Fibroblast of pulmonary artery (primary cell): ENCODE measurements around the gene SDF4.

ENCODE experiments used
- DNase-seq: peaks from one replicate; pipeline ENCODE4 v3.0.0-alpha.2; 2010; ENCODE audit warnings: low read depth
- H3K4me3 ChIP-seq: replicated peaks from 2 replicates; pipeline ENCODE4 v1.5.1; 2011; ENCODE audit warnings: low read depth, mild to moderate bottlenecking, control low read depth, low read length, moderate library complexity
- TF ChIP-seq, protein P1 (sequence below): IDR thresholded peaks from 2 replicates; pipeline ENCODE4 v1.5.1; 2011; ENCODE audit warnings: mild to moderate bottlenecking, control low read depth, low read length, inconsistent platforms; ENCODE audit errors: missing control alignments

SDF4 gene

DNA sequence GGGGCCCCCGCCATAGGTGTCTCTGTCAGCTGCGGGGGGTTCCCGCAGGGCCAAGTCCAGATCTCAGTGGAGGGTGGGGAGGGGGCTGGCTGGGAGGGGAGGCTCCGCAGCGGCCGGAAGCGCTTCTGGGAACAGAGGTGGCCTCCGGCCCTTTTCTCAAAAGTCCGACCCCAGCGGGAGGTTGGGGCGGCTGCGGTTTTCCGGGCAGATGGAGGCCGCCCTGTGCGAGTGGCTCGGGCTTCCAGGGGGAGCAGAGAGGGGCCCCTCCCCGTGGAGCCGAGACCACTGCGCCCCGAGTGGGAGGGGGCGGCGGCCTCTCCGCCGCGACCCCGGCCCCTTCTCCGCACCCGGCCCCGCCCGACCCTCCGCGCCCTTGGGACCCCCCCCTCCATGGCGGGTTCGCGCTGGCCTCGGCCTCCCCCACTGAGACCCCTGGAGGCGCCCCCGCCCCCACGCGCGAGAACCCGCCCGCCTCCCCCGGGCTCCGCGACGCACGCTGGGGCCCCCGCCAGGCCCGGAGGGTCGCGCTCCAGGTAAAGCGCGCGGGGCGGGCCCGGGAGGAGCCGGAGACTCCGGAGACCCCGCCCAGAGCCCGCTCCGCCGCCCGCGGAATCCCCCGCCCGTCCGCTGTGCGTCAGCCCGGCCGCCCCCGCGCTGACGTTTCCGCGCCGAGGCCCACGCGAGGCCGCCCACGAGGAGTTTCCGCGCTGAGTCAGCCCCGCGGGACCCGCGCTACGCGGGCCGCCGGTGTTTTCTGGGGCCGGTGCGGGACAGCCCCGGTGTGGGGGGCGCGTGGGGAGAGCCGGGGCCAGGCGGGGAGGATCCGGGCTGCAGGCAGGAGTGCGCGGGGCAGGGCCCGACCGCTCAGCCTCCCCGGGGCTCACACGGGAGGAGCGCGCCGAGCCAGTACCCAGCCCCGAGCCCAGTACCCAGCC lies 30.7 kb downstream of the SDF4 start:
- TF ChIP-seq, protein P1, sequence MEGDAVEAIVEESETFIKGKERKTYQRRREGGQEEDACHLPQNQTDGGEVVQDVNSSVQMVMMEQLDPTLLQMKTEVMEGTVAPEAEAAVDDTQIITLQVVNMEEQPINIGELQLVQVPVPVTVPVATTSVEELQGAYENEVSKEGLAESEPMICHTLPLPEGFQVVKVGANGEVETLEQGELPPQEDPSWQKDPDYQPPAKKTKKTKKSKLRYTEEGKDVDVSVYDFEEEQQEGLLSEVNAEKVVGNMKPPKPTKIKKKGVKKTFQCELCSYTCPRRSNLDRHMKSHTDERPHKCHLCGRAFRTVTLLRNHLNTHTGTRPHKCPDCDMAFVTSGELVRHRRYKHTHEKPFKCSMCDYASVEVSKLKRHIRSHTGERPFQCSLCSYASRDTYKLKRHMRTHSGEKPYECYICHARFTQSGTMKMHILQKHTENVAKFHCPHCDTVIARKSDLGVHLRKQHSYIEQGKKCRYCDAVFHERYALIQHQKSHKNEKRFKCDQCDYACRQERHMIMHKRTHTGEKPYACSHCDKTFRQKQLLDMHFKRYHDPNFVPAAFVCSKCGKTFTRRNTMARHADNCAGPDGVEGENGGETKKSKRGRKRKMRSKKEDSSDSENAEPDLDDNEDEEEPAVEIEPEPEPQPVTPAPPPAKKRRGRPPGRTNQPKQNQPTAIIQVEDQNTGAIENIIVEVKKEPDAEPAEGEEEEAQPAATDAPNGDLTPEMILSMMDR: no peak
- H3K4me3 ChIP-seq: peak overlapping the region; percentile 12
- DNase-seq: peak; percentile 63

DNA sequence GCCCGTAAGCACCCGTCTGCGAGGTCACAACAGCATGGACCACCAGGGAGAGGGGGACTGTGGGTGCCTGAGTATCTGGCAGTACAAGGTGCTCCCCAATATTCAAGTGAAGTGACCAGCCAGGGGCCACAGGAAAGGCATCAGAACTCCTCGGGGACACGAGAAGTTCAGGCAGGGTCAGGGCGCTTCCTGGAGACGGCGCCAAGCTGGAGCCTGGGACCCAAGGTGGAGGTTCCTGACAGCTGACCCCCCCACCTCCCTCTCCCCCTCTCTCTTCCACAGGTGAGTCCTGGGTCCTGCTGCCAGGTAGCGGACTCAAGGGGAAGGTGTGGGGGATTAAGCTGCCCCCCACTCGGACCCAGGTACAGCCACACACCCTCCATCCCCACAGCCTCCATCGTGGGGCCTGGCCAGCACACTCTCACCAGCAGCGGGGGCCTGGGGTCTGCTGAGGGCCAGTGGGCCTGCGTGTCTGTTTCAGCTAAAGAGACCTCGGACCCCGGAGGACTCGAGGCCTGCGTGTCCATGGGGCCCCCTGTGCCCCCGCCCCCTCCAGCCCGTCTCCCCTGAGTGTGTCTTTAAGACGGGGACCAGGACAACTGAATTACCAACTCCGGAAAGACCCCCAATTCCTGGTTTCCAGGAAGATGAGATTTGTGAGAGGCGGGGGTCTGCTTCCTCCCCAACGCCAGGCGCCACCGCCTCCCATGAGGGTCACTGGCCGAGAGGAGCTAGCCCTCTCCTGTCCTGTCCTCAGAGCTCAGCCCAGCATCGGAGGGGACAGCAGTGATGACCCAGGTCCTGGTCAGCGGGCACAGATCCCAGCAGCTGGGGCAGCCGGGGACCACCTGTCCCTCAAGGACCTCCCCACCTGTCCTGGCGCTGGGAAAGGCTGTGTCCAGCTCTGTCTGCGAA lies 31.6 kb downstream of the SDF4 start:
- H3K4me3 ChIP-seq: no peak overlapping the region
- TF ChIP-seq, protein P1: no peak
- no peak for DNase-seq

DNA sequence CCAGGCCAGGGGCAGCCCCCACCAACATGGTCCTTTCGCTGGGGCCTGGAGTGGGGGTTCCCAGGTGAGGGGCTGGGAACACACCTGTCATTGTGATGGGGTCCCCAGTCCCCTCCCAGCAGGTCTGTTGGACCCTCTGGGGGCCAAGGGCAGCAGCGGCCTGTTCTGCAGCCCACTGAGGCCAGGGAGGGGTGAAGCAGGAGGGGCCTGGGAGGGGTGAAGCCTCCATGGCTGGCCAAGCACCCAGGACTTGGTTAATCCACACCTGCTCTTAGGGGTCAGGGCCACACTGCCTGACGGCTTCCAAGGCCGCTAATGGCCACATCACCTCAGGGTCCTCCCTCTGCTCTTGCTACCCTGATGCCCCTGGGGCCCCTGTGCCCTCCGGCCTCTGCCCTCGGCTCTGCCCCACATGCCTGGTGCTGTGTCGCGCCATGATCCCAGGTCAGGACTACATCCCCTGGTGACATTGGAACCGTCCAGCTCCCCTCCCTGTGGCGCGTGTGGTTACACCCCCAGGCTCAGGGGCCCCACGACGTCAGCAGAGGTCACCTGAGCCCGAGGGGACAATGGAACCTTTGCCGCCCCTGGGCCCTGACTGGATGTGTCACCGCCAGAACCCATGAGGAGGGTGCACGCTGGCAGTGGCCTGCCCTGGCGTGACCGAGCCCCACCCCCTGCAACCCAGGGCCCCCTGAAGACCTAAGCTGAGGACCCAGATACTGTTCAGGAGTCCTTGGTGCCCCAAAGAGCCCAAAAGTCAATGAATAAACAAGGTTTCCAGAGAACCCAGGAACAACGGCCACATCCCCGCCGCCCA lies 32.5 kb downstream of the SDF4 start:
- no peak for DNase-seq
- TF ChIP-seq, protein P1: no peak
- H3K4me3 ChIP-seq: no peak overlapping the region

DNA sequence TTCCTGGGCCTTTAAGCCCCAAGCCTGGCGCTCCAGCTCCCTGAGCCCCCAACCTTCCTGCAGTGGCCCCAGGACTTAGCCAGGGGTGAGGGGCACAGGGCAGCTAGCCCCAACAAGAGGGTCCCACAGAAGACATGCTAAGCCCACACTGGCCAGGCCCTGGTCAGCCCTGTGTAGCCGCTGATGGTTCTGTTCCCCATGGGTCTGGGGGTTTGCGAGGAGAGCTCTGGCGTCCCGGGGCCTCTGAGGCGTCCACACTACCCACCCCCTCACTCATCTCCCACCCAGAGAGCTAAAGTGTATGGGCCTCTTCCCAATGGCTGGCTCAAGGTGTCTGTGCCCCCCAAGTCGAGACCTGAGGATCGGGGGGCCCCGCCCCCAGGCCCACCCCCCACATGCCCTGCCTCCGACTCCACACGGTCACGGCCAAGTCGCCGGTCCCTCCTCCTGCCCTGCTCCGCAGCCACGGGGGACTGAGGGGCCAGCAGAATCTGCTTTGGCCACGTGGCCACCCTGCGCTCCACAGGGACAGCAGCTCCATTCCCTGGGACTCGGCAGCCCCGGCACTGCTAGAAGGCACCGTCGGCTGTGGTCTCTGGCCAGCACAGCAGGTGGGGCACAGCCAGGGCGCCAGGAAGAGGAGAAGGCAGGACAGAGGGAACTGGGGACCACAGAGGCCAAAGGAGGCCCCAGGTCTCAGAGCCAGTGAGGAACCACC lies 33.2 kb downstream of the SDF4 start:
- no peak overlapping the region for H3K4me3 ChIP-seq
- TF ChIP-seq, protein P1: no peak
- no peak for DNase-seq

DNA sequence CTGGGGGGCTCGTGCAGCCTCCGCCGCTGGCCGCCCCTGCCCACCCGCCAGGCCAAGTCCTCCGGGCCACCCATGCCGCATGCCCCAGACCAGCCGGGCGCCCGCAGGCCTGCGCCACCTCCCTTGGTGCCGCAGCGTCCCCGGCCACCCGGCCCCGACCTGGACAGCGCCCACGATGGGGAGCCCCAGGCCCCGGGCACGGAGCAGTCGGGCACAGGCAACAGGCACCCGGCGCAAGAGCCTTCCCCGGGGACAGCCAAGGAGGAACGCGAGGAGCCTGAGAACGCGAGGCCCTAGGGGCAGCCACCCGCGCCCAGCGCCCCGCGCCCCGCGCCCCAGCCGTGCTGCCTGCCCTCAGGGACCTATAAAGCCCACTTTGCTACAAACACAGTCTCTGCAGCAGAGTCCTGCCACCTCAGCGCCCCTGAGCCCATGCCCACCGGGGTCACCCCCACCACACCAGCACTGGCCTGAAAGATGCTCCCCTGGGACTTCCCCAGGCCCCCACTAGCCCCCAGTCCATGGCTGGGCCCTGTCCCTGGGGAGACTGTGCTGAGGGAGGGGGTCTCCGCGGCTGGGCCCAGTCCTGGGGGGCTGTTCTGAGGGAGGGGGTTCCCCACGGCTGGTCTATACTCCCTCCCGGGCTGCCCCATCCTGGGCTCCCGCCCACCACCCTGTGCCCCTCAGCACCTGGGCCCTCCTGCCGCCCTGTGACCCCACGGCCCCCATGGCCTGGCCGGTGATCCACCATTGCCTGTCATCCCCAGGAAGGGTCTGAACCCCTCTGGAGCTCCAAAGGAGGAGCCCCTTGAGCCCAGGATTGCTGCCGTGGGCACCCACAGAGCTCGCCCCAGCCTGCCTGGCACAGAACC lies 34.0 kb downstream of the SDF4 start:
- DNase-seq: no peak
- H3K4me3 ChIP-seq: no peak overlapping the region
- TF ChIP-seq, protein P1: no peak
